B cell (primary cell): ENCODE measurements around the gene PCDH20. TPM values are rescaled to one million over a fixed set of nuclear protein-coding genes. Genes with fewer than 3 reads are reported as not detected.

Experiments
- ATAC-seq: fragments of 200-7000 bp; cut with Tn5 transposase; one replicate; pipeline ENCODE4 v1.10.0; 2021; ENCODE audit warnings: low read depth, mild to moderate bottlenecking, moderate number of reproducible peaks, moderate library complexity
- CTCF ChIA-PET: fragments of 350-600 bp; sonication (Branson Sonifier 250); formaldehyde crosslinking; loops from one replicate; lab custom pipeline; 2021; ENCODE audit warnings: antibody characterized with exemption, inconsistent platforms; lab: Charles Lee
- POLR2A ChIA-PET: fragments of 350-600 bp; sonication (Branson Sonifier 250); formaldehyde crosslinking; loops from one replicate; lab custom pipeline; 2021; ENCODE audit warnings: antibody characterized with exemption; lab: Charles Lee
- DNase-seq: peaks from one replicate; pipeline ENCODE4 v3.0.0; 2013
- H2AFZ ChIP-seq: 2 replicates; pipeline ENCODE4 v1.6.1; 2012; ENCODE audit warnings: mild to moderate bottlenecking, low read depth, low read length; ENCODE audit not compliant: insufficient read depth, poor library complexity, severe bottlenecking
- H3K27ac ChIP-seq, 2 donors: 1 replicate in 1 of 2; 2 replicates in 1 of 2; pipeline ENCODE4 v1.5.1; 2012 to 2013; ENCODE audit warnings: low read length in 2 of 2, mild to moderate bottlenecking in 2 of 2, moderate library complexity in 1 of 2
- H3K27me3 ChIP-seq, 4 experiments: fragments of 200-600 bp in 1 of 4; sonication (generic) in 1 of 4; replicated peaks in 1 of 4; 1 replicate in 2 of 4; 2 replicates in 2 of 4; pipeline versions ENCODE4 v1.6.1 to v1.7.0; 2013 to 2016; ENCODE audit warnings: low read length in 3 of 4, mild to moderate bottlenecking in 2 of 4, mixed read lengths in 1 of 4, moderate library complexity in 1 of 4; ENCODE audit not compliant: insufficient read depth in 4 of 4, control insufficient read depth in 3 of 4; ENCODE audit errors: control extremely low read depth in 1 of 4
- H3K36me3 ChIP-seq, 2 experiments: replicated peaks in 1 of 2; 1 replicate in 1 of 2; 2 replicates in 1 of 2; pipeline versions ENCODE4 v1.6.1 to v1.7.1; 2013; ENCODE audit warnings: low read length in 1 of 2; ENCODE audit not compliant: insufficient read depth in 2 of 2, control insufficient read depth in 1 of 2; ENCODE audit errors: control extremely low read depth in 1 of 2, extremely low read depth in 1 of 2
- H3K4me1 ChIP-seq, 2 donors: fragments of 200-600 bp in 1 of 2; sonication (generic) in 1 of 2; 1 replicate in 1 of 2; 2 replicates in 1 of 2; pipeline versions ENCODE4 v1.5.1 to v1.6.1; 2013 to 2017; ENCODE audit warnings: low read length in 2 of 2; ENCODE audit not compliant: control insufficient read depth in 2 of 2, insufficient read depth in 2 of 2
- H3K4me2 ChIP-seq: replicated peaks from 2 replicates; pipeline ENCODE3; 2012; ENCODE audit warnings: mild to moderate bottlenecking, low read depth, low read length; ENCODE audit not compliant: poor library complexity, severe bottlenecking
- H3K4me3 ChIP-seq, 5 experiments: fragments of 200-600 bp in 1 of 5; sonication (generic) in 1 of 5; 1 replicate in 3 of 5; 2 replicates in 2 of 5; pipeline versions ENCODE4 v1.5.1 to v1.7.0; 2011 to 2016; ENCODE audit warnings: low read length in 4 of 5, mild to moderate bottlenecking in 4 of 5, low read depth in 2 of 5, control low read depth in 1 of 5, moderate library complexity in 1 of 5; ENCODE audit not compliant: insufficient read depth in 1 of 5; ENCODE audit errors: control extremely low read depth in 1 of 5, extremely low read depth in 1 of 5
- H3K79me2 ChIP-seq: fragments of 200-600 bp; sonication (generic); one replicate; pipeline ENCODE4 v1.6.0; 2016; ENCODE audit warnings: low read length; ENCODE audit not compliant: control insufficient read depth, insufficient read depth
- H3K9ac ChIP-seq: fragments of 200-600 bp; sonication (generic); 2 replicates; pipeline ENCODE4 v1.6.1; 2017; ENCODE audit warnings: mild to moderate bottlenecking, low read length, moderate library complexity
- H3K9me3 ChIP-seq, 3 donors: one replicate each; pipeline versions ENCODE4 v1.6.1 to v1.7.1; 2013; ENCODE audit warnings: low read length in 2 of 3; ENCODE audit not compliant: control insufficient read depth in 2 of 3, insufficient read depth in 1 of 3; ENCODE audit errors: control extremely low read depth in 1 of 3
- H4K20me1 ChIP-seq: 2 replicates; pipeline ENCODE4 v1.6.0; 2012; ENCODE audit warnings: mild to moderate bottlenecking, low read length; ENCODE audit not compliant: insufficient read depth, control insufficient read depth, poor library complexity, severe bottlenecking
- H3K27ac Mint-ChIP-seq: one replicate; pipeline ENCODE4 v1.8.0; 2021; ENCODE audit warnings: mixed read lengths
- H3K27me3 Mint-ChIP-seq: one replicate; pipeline ENCODE4 v1.8.0; 2021; ENCODE audit warnings: mixed read lengths
- H3K4me1 Mint-ChIP-seq: one replicate; pipeline ENCODE4 v1.8.0; 2021; ENCODE audit warnings: mixed read lengths
- H3K4me3 Mint-ChIP-seq: one replicate; pipeline ENCODE4 v1.8.0; 2021; ENCODE audit warnings: mixed read lengths
- H3K9me3 Mint-ChIP-seq: one replicate; pipeline ENCODE4 v1.8.0; 2022; ENCODE audit warnings: mixed read lengths; ENCODE audit not compliant: insufficient read depth
- CTCF ChIP-seq: fragments of 200-600 bp; IDR thresholded peaks from one replicate; pipeline ENCODE4 v1.8.0; 2022; ENCODE audit warnings: antibody characterized with exemption, mild to moderate bottlenecking
- EZH2 ChIP-seq: IDR thresholded peaks from 2 replicates; pipeline ENCODE4 v1.6.1; 2012; ENCODE audit warnings: borderline replicate concordance, low read depth, mild to moderate bottlenecking, moderate library complexity, low read length; ENCODE audit not compliant: insufficient read depth, poor library complexity, severe bottlenecking
- WGBS: methylation state at CpG from one replicate; pipeline ENCODE4 v1.1.5; 2013; ENCODE audit warnings: missing lambda C conversion rate; ENCODE audit not compliant: insufficient coverage; 5-methylcytosine and 5-hydroxymethylcytosine counted together
- intact Hi-C: fragments of 100-400 bp; cut with micrococcal nuclease; formaldehyde crosslinking; loops from one replicate; pipeline ENCODE4 v1.10.0; 2022
- polyA plus RNA-seq: library from polyadenylated mRNA; depleted of rRNA; stranded (reverse); fragments of >200 nt; gene quantifications from 2 replicates; pipeline ENCODE4 v1.2.3, GENCODE V29; 2012
- total RNA-seq, 2 donors: library from RNA; stranded (reverse); fragments of 120-200 nt in 1 of 2; gene quantifications; 1 replicate in 1 of 2; 2 replicates in 1 of 2; pipeline versions ENCODE4 v1.2.3 to v1.2.4, GENCODE V29; 2013 to 2022

Gene PCDH20
- total and polyA plus RNA-seq, 2 donors (not counting 1 experiment from before 2014, with no cell fraction given): not detected

DNA sequence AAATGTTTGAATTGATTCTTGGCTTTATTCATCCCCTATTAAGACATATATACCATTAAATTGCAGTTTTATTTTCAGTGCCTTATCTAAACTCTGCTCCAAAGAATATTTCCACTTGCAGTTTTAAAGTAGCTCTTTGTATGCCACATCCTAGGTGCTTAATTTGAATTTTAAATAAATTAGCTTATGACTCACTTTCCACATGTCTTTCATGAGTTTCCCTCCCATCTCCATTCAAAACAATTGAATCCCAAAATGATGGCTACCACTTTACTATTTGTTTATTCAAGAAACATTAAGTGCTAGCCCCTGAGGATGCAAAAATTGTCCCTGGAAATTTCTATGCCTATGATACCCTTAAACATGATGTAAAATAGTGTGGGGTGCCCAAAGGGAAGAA is 19.5 kb downstream of the PCDH20 start:
- Histone ChIP-seq H3K4me1 (no peaks in the 10 kb centered on the region), H3K9ac (no peak overlapping the region), H3K27ac (no peak overlapping the region), H3K36me3 (no peaks in the 10 kb centered on the region), H3K79me2 (no peaks in the 10 kb centered on the region), H3K4me2 (no peak overlapping the region), H3K4me3 (no peak overlapping the region), H4K20me1 (no peaks in the 10 kb centered on the region), H3K27me3 (no peaks in the 10 kb centered on the region), H3K9me3 (no peaks in the 10 kb centered on the region), H2AFZ (no peak overlapping the region)
- POLR2A ChIA-PET: no interaction called here
- H3K9me3 Mint-ChIP-seq: peaks cover 2% of the 10 kb centered on the region
- CTCF ChIA-PET: no interaction called here
- ATAC-seq (no peak), DNase-seq (no peak)
- TF ChIP-seq CTCF (no peak), EZH2 (no peak)
- no peaks in the 10 kb centered on the region for H3K27me3 Mint-ChIP-seq
- no peak overlapping the region for H3K4me3 Mint-ChIP-seq
- no peak overlapping the region for H3K27ac Mint-ChIP-seq
- H3K4me1 Mint-ChIP-seq: no peaks in the 10 kb centered on the region
- intact Hi-C loops: no loop called here

DNA sequence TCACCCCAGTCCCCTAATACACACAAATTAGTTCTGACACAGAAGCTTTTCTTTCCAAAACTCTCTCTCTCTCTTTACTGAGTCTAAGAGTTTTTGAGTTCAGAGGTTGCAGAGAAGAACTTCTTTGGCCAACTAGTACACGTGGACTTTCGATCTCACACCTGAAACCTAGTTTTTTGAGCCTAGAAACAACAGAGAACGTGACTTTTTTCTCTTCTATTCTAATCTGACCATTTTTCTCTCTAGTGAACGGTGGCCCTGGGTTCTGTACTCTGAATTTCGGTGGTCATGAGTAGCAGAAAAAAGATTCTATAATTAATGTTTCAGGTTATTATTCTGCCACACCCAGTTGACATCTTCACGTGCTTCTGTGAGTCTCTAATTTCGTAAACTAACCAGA is 24.2 kb downstream of the PCDH20 start:
- DNase-seq (no peak), ATAC-seq (no peak)
- H3K9me3 ChIP-seq: no peaks in the 10 kb centered on the region
- Mint-ChIP-seq H3K4me3 (no peak overlapping the region), H3K9me3 (peaks cover 2% of the 10 kb centered on the region), H3K4me1 (no peaks in the 10 kb centered on the region), H3K27ac (no peak overlapping the region), H3K27me3 (no peaks in the 10 kb centered on the region)
- no peak overlapping the region for H2AFZ ChIP-seq
- ChIA-PET POLR2A (no interaction called here), CTCF (no interaction called here)
- H3K36me3 ChIP-seq: no peaks in the 10 kb centered on the region
- no peak overlapping the region for H3K9ac ChIP-seq
- H3K27me3 ChIP-seq: no peaks in the 10 kb centered on the region
- H4K20me1 ChIP-seq: no peaks in the 10 kb centered on the region
- intact Hi-C loops: no loop called here
- WGBS: 92% methylated on average over 2 of the region's 7 CpGs
- H3K4me2 ChIP-seq: no peak overlapping the region
- no peak overlapping the region for H3K4me3 ChIP-seq
- no peaks in the 10 kb centered on the region for H3K4me1 ChIP-seq
- no peak overlapping the region for H3K27ac ChIP-seq
- no peak for TF ChIP-seq CTCF
- no peak for TF ChIP-seq EZH2
- no peaks in the 10 kb centered on the region for H3K79me2 ChIP-seq
